Spinal cord (tissue), 10 donors: ENCODE measurements around the gene MRFAP1. TPM values are rescaled to one million over a fixed set of nuclear protein-coding genes. Genes with fewer than 3 reads are reported as not detected.

Experiments
- DNase-seq, 6 donors: peaks; one replicate each; pipeline versions ENCODE4 v3.0.0 to v3.0.0-alpha.2; 2013 to 2015; ENCODE audit warnings: low spot score in 6 of 6, low read depth in 4 of 6
- H3K27ac ChIP-seq: one replicate; pipeline ENCODE4 v1.5.1; 2013; ENCODE audit warnings: low read depth, low read length, control low read depth
- H3K27me3 ChIP-seq: one replicate; pipeline ENCODE4 v1.6.1; 2013; ENCODE audit warnings: low read length; ENCODE audit not compliant: control insufficient read depth, insufficient read depth
- H3K36me3 ChIP-seq: one replicate; pipeline ENCODE4 v1.6.1; 2013; ENCODE audit warnings: low read length; ENCODE audit not compliant: control insufficient read depth, insufficient read depth
- H3K4me1 ChIP-seq: one replicate; pipeline ENCODE4 v1.6.1; 2013; ENCODE audit warnings: low read length; ENCODE audit not compliant: control insufficient read depth, insufficient read depth
- H3K4me3 ChIP-seq: one replicate; pipeline ENCODE4 v1.5.1; 2013; ENCODE audit warnings: low read depth, low read length, control low read depth
- H3K9me3 ChIP-seq: one replicate; pipeline ENCODE4 v1.6.1; 2013; ENCODE audit warnings: low read length; ENCODE audit not compliant: control insufficient read depth, insufficient read depth
- WGBS: methylation state at CpG from one replicate; pipeline ENCODE4 v1.1.5; 2013; ENCODE audit warnings: missing lambda C conversion rate; ENCODE audit not compliant: insufficient coverage; 5-methylcytosine and 5-hydroxymethylcytosine counted together
- polyA plus RNA-seq, 2 donors: library from polyadenylated mRNA; unstranded; fragments of 120-200 nt; gene quantifications; one replicate each; pipeline ENCODE4 v1.2.1, GENCODE V29; 2013; ENCODE audit not compliant: insufficient read length in 2 of 2
- total RNA-seq, 2 donors: library from RNA; depleted of rRNA in 1 of 2; stranded (reverse); fragments of 120-200 nt in 1 of 2; fragments of >200 nt in 1 of 2; gene quantifications; one replicate each; pipeline versions ENCODE4 v1.2.3 to v1.2.4, GENCODE V29; 2013 to 2014
- donor health status: healthy.

Gene MRFAP1
- total and polyA plus RNA-seq, 4 donors, result 103 to 616 (median 316) TPM

DNA sequence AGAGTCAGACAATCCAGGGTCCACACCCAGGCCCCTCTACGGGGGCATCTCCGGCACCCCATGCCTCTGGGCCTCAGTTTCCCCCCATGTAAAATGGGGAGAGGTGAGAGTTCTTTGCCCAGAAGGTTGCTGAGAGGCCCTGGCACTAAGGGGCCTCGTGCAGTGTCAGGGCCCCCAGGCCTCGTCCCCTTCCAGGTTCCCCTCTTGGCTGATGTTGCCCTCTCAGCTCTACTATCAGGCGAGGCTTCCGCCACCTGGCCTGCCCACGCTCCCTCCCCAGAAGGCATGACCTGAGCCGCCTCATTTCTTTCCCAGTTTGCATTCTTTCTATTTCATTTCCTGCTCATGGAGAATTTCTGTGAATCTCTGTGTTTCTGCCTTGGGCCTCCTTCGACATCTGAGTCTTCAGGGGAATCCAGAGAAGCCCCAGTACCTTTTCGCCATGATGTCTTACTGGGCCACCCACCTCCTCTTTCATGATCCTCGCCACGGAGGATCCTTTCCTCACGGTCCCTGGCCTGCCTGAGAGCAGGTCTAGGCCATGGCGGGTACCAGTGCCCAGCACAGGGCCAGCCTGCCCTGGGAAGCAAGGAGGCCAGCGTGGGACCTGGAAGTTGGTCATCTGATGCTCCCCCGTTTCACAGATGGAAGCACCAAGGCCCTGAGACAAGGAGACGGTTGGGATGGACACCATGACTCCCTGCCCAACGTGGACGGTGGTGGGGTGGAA, 21.9 kb upstream of the MRFAP1 start:
- 89% methylated on average over 18 of the region's 19 CpGs for WGBS
- Histone ChIP-seq H3K36me3 (peaks cover 70% of the 10 kb centered on the region), H3K4me1 (no peaks in the 10 kb centered on the region), H3K9me3 (no peaks in the 10 kb centered on the region), H3K4me3 (no peak overlapping the region), H3K27ac (no peak overlapping the region), H3K27me3 (no peaks in the 10 kb centered on the region)
- DNase-seq, result no peak

DNA sequence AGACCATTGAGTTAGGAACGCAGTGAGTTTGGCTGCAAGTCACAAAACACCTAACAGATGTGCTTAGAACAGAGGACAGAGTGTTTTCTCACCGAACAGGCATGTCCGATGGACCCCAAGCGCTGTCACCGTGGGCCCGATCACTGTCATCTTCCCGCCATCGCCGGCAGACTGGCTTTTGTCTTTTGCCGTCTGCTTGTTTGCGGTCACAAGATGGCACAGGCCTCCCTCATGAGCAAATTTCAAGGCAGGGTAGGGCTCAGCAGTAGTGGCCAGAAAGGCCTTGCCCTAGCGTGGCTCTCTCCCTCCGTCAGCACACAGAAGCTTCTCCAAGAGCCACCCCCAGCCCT, 21.4 kb upstream of the MRFAP1 start:
- 89% methylated on average over 11 of the region's 13 CpGs for WGBS
- H3K36me3 ChIP-seq, result peaks cover 67% of the 10 kb centered on the region
- DNase-seq, result no peak
- H3K9me3 ChIP-seq, result no peaks in the 10 kb centered on the region
- no peaks in the 10 kb centered on the region for H3K27me3 ChIP-seq
- no peak overlapping the region for H3K4me3 ChIP-seq
- no peaks in the 10 kb centered on the region for H3K4me1 ChIP-seq
- H3K27ac ChIP-seq, result no peak overlapping the region

DNA sequence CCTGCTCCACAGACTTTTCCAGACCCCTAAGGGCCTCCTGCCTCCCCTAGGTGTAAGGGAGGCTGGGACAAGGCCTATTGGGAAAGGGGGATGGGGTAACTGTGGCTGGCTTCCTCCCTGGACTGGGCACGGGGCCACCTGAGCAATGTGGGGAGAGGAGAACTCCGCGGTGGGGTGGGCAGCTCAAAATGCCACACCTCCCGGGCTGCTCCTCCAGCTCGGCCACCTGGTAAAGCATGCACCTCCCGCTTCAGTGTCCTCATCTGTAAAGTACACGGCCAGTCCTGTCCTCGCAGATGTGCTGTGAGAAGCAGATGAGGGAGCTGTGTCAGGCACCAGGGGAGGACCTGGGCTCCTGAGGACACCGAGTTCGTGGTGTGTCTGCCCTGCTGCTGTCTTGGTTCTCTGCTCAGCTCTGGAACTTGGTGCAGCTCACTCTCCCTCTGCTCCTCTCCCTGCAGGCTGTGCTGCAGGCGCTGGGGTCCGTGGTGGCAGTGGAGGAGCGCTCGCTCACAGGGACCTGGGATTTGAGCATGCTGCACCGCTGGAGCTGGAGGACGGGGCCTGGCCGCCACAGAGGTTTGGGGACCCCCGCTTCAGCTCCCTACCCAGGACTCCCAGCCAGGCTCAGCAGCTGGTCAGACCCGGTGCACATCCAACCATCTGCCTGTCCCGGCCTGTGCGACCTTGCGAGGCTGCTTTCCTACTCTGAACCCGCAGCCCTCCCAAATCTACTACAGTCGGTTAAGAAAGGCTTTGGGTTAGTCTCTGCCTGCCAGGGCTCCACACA, 20.8 kb upstream of the MRFAP1 start:
- peaks cover 61% of the 10 kb centered on the region for H3K36me3 ChIP-seq
- H3K4me1 ChIP-seq, result no peaks in the 10 kb centered on the region
- no peaks in the 10 kb centered on the region for H3K27me3 ChIP-seq
- DNase-seq, result no peak
- H3K4me3 ChIP-seq, result no peak overlapping the region
- H3K27ac ChIP-seq, result no peak overlapping the region
- no peaks in the 10 kb centered on the region for H3K9me3 ChIP-seq
- WGBS, result 91% methylated on average over 24 of the region's 24 CpGs

DNA sequence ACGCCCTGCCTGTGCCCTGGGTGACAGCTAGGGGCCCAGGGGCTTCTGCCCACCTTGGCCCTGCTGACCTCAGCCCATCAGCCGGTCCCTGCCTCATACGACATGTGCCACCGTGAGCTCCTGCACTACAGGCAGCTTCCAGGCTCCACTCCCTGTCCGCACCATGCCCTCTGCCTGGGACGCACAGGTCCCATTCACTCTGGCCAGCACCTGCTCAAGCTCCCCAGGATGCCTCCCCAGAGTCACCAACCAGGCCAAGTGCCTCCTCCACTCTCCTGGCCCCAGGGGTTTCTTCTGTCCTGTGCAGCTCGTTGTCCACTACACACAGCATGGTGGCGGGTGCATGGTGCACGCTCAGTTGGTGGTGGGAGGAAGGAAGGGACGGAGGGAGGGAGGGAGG, 20.2 kb upstream of the MRFAP1 start:
- no peaks in the 10 kb centered on the region for H3K4me1 ChIP-seq
- H3K27ac ChIP-seq, result no peak overlapping the region
- no peak overlapping the region for H3K4me3 ChIP-seq
- H3K9me3 ChIP-seq, result no peaks in the 10 kb centered on the region
- H3K27me3 ChIP-seq, result no peaks in the 10 kb centered on the region
- H3K36me3 ChIP-seq, result peaks cover 55% of the 10 kb centered on the region
- no peak for DNase-seq
- WGBS, result 92% methylated on average over 8 of the region's 10 CpGs

DNA sequence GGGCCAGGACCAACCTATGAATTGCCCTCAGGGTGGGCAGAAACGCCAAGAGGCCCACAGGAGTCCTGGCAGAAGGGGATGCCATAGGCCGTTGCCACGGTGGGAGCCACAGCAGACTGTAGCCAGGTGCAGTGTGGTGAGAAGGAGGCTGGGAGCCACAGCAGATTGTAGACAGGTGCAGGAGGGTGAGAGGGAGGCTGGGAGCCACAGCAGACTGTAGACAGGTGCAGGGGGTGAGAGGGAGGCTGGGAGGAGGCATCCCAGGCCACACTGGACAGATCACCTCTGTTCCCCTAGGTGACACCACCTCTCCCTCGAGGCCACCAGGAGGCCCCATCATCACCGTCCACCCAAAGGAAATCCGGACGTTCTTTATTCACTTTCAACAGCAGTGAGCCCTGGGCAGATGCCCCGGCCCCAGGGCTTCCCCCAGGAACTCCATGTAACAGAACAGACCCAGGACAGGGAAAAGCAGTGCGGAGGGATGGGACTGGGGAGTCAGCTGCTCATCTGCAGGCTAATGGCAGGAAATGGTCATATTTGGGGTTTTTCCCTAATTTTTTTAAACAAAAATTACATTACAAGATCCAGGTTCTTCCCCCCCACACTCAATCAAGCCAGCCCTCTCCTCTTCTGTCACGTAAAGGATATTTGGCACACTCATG, 19.5 kb upstream of the MRFAP1 start:
- no peak for DNase-seq
- Histone ChIP-seq H3K27ac (no peak overlapping the region), H3K9me3 (no peaks in the 10 kb centered on the region), H3K4me3 (no peak overlapping the region), H3K36me3 (peaks cover 53% of the 10 kb centered on the region), H3K27me3 (no peaks in the 10 kb centered on the region), H3K4me1 (no peaks in the 10 kb centered on the region)
- WGBS, result 78% methylated on average over 9 of the region's 10 CpGs

DNA sequence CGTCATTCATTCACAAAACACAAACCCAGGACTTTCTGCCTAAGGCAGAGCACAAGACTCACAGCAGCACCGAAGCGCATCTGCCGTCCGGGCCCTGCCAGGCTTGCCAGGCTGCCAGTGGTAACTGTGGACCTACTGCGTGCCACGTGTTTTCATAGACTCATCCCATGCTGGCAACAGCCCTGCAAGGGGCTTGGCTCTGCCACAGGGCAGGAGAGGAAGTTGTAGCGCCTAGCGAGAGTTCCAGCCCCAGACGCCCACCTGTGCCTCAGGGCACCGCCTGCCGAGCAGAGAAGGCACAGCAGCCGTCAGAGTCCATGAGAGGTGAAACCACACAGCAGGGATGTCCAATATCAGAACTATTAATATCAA, 18.9 kb upstream of the MRFAP1 start:
- WGBS, result 96% methylated on average over 9 of the region's 13 CpGs
- Histone ChIP-seq H3K4me3 (no peak overlapping the region), H3K4me1 (no peaks in the 10 kb centered on the region), H3K27ac (no peak overlapping the region), H3K9me3 (no peaks in the 10 kb centered on the region), H3K27me3 (no peaks in the 10 kb centered on the region), H3K36me3 (peaks cover 48% of the 10 kb centered on the region)
- no peak for DNase-seq

DNA sequence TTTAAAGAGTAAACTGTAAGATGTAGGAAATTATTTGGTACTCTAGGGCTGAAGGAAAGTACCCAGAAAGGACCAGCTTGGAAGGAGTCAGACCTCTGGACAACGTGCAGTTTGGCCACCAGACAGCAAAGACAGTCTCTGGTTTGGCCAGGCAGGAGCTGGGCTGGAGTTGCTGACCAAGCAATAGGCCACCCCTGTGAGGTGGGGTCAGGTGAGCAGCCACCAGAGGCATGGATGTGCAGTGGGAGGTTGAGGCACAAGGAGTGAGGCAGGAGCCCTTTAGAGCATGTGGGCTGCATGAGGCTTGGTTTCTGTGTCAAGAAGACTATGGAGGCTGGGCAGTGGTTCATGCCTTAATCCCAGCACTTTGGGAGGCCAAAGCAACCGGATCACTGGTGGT, 17.7 kb upstream of the MRFAP1 start:
- Histone ChIP-seq H3K4me3 (no peak overlapping the region), H3K36me3 (peaks cover 38% of the 10 kb centered on the region), H3K27ac (no peak overlapping the region), H3K4me1 (no peaks in the 10 kb centered on the region), H3K9me3 (no peaks in the 10 kb centered on the region), H3K27me3 (no peaks in the 10 kb centered on the region)
- WGBS, result 100% methylated on average over 2 of the region's 2 CpGs
- DNase-seq, result no peak

DNA sequence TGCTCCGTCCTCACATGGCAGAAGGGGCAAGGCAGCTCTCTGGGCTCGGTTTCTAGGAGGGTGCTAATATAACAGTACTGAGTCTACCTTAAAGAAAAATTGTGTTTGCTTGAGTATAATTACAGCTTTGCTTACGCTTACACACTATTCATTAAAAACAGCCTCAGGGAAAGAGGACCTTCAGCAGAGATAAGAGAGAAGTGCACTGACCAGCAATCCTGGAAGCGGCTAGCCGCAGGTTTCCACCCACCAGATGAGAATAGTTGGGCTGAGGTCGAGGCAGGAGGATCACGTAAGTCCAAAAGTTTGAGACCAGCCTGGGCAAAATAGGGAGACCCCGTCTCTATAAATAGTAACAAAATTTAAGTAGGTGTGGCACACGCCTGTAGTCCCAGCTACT, 15.2 kb upstream of the MRFAP1 start:
- no peak for DNase-seq
- H3K4me3 ChIP-seq, result no peak overlapping the region
- WGBS, result 89% methylated on average over 6 of the region's 9 CpGs
- H3K36me3 ChIP-seq, result peaks cover 13% of the 10 kb centered on the region
- H3K4me1 ChIP-seq, result no peaks in the 10 kb centered on the region
- no peaks in the 10 kb centered on the region for H3K27me3 ChIP-seq
- H3K9me3 ChIP-seq, result no peaks in the 10 kb centered on the region
- H3K27ac ChIP-seq, result no peak overlapping the region

DNA sequence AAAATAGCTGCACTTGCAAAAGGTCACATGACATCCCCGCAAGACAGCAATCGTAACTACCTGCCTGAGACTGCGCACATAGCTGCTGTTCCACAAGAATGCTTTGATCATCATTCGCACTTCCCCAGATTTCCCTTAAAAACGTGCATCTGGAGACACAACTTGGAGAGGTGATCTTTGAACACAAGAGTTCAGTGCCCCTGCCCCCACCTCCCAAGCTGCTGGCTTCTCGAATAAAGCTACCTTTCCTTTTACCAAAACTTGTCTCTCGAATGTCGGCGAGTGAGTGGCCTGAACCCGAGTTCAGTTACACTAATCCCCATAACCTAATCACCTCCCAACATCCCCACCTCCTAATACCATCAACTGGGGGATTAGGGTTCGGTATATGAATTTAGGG, 14.4 kb upstream of the MRFAP1 start:
- 87% methylated on average over 6 of the region's 11 CpGs for WGBS
- Histone ChIP-seq H3K36me3 (peaks cover 5% of the 10 kb centered on the region), H3K27ac (no peak overlapping the region), H3K9me3 (no peaks in the 10 kb centered on the region), H3K27me3 (no peaks in the 10 kb centered on the region), H3K4me1 (no peaks in the 10 kb centered on the region), H3K4me3 (no peak overlapping the region)
- no peak for DNase-seq
